HepG2 (cell line): ENCODE measurements around the gene ATRN. TPM values are rescaled to one million over a fixed set of nuclear protein-coding genes. Genes with fewer than 3 reads are reported as not detected.
A peak's percentile ranks its signal among the peaks of the same experiment; 100 is the strongest.

ENCODE experiments used
- HINFP ChIP-seq: sonication (generic); formaldehyde crosslinking; IDR thresholded peaks from 2 replicates; pipeline ENCODE4 v1.4.0; 2020; ENCODE audit warnings: low read depth, mild to moderate bottlenecking, missing genetic modification reagents
- JUND ChIP-seq: sonication (generic); formaldehyde crosslinking; IDR thresholded peaks from 2 replicates; pipeline ENCODE4 v1.8.0; 2022; ENCODE audit warnings: mild to moderate bottlenecking, missing genetic modification reagents
- KLF11 ChIP-seq: IDR thresholded peaks from 2 replicates; pipeline ENCODE4 v1.6.1; 2016; ENCODE audit warnings: missing compliant biosample characterization
- MAF1 ChIP-seq: sonication (generic); formaldehyde crosslinking; IDR thresholded peaks from 2 replicates; pipeline ENCODE4 v1.5.0; 2020; ENCODE audit warnings: missing genetic modification reagents, borderline replicate concordance
- MTA1 ChIP-seq: sonication (generic); formaldehyde crosslinking; IDR thresholded peaks from 2 replicates; pipeline ENCODE4 v1.4.0; 2020; ENCODE audit warnings: missing genetic modification reagents, mild to moderate bottlenecking, borderline replicate concordance
- SMARCE1 ChIP-seq: fragments of 450-650 bp; IDR thresholded peaks from 2 replicates; pipeline ENCODE4 v1.6.1; 2017; ENCODE audit warnings: borderline replicate concordance
- SMYD3 ChIP-seq: sonication (generic); formaldehyde crosslinking; IDR thresholded peaks from 2 replicates; pipeline ENCODE4 v1.8.1; 2023; ENCODE audit warnings: mild to moderate bottlenecking, missing genetic modification reagents
- SYNCRIP ChIP-seq: fragments of 200-400 bp; formaldehyde crosslinking; IDR thresholded peaks from 2 replicates; pipeline ENCODE4 v1.6.1; 2018; ENCODE audit warnings: mild to moderate bottlenecking, low read depth, low read length; ENCODE audit not compliant: insufficient read depth
- XBP1 ChIP-seq: sonication (generic); formaldehyde crosslinking; IDR thresholded peaks from 2 replicates; pipeline ENCODE4 v1.5.0; 2020; ENCODE audit warnings: missing genetic modification reagents
- ZBTB25 ChIP-seq: IDR thresholded peaks from 2 replicates; pipeline ENCODE4 v1.6.1; 2018; ENCODE audit warnings: missing genetic modification reagents
- ZNF468 ChIP-seq: sonication (generic); formaldehyde crosslinking; IDR thresholded peaks from 2 replicates; pipeline ENCODE4 v1.8.0; 2022; ENCODE audit warnings: mild to moderate bottlenecking, moderate library complexity, missing genetic modification reagents
- ZNF580 ChIP-seq: IDR thresholded peaks from 2 replicates; pipeline ENCODE4 v1.6.1; 2016; ENCODE audit warnings: low read depth, borderline replicate concordance
- ZNF670 ChIP-seq: sonication (generic); formaldehyde crosslinking; IDR thresholded peaks from 2 replicates; pipeline ENCODE4 v1.8.0; 2022; ENCODE audit warnings: mild to moderate bottlenecking, missing genetic modification reagents, borderline replicate concordance
- ZSCAN30 ChIP-seq: sonication (generic); formaldehyde crosslinking; IDR thresholded peaks from 2 replicates; pipeline ENCODE4 v1.5.0; 2020; ENCODE audit warnings: mild to moderate bottlenecking, missing genetic modification reagents
- polyA plus RNA-seq, 8 experiments: library from polyadenylated mRNA; depleted of rRNA in 3 of 8; stranded (reverse) in 7 of 8; unstranded in 1 of 8; fragments of >200 nt; fragmentation: Illumina TruSeq in 4 of 8; extraction: Trizol in 4 of 8; gene quantifications; 2 replicates each; pipeline versions ENCODE4 v1.2.1 to v1.2.3, GENCODE V29; 2011 to 2016; ENCODE audit warnings: low read depth in 4 of 8, missing spikeins in 1 of 8, mixed read lengths in 1 of 8; ENCODE audit not compliant: insufficient read depth in 1 of 8
- total RNA-seq, 5 experiments: library from RNA; depleted of rRNA; stranded (reverse); fragments of >200 nt; fragmentation: Illumina TruSeq; extraction: Trizol; gene quantifications; 2 replicates each; pipeline ENCODE4 v1.2.3, GENCODE V29; 2016; ENCODE audit warnings: low read depth in 1 of 5
- TF ChIP-seq, protein P1 (sequence below): sonication (generic); formaldehyde crosslinking; IDR thresholded peaks from 2 replicates; pipeline ENCODE4 v1.4.0; 2020; ENCODE audit warnings: mild to moderate bottlenecking, missing genetic modification reagents, borderline replicate concordance
- TF ChIP-seq, protein P2 (sequence below): sonication (generic); formaldehyde crosslinking; IDR thresholded peaks from 2 replicates; pipeline ENCODE4 v1.5.0; 2020; ENCODE audit warnings: missing genetic modification reagents, mild to moderate bottlenecking, borderline replicate concordance
- TF ChIP-seq, protein P3 (sequence below), 2 experiments: sonication (generic) in 1 of 2; formaldehyde crosslinking in 1 of 2; IDR thresholded peaks; 2 replicates each; pipeline versions ENCODE4 v1.5.1 to v1.6.1; 2011 to 2020; ENCODE audit warnings: borderline replicate concordance in 1 of 2, low read depth in 1 of 2, low read length in 1 of 2, mild to moderate bottlenecking in 1 of 2, missing genetic modification reagents in 1 of 2, moderate library complexity in 1 of 2

ATRN gene
- total and polyA plus RNA-seq, 2 of the 13 experiments (the other 11 are each of a cell fraction or from before 2014, with no cell fraction given), result 44.2 to 81.1 TPM

DNA sequence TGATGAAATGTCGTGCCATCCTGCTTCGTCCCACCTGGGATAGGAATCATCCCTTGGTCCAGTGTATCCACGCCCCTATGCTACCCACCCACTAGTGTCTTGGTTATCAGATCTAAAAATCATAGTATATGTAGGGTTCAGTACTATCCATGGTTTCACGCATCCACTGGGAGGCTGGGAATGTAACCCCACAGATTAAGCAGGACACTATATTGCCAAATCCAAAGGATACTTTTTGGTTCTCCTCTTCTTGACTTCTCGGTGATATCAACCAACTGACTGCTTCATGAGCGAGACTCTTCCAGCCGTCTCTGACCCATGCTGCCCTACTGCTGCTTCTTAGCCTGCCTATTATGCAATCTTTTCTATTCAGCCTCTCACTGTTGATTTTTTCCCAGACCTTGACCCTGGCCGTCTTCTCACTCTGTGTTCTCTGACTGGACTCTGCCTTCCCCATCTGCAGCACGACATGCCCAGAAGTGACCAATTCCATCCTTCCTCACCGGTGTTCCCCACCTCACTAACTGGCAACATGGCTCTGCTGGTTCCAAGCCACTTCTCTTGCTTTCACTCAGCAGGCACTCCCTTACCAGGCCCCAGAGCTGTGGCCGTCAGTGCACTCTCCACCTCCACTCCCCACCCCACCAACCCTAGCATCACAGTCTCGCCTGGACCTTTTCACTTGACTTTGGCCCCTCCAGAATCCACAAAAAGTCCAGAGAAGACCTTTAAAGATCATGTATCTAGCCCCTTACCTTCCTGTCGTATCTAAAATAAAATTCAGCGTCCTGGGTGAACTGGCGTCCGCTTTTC, 157.9 kb downstream of the ATRN start (continued):
- TF ChIP-seq, protein P1, sequence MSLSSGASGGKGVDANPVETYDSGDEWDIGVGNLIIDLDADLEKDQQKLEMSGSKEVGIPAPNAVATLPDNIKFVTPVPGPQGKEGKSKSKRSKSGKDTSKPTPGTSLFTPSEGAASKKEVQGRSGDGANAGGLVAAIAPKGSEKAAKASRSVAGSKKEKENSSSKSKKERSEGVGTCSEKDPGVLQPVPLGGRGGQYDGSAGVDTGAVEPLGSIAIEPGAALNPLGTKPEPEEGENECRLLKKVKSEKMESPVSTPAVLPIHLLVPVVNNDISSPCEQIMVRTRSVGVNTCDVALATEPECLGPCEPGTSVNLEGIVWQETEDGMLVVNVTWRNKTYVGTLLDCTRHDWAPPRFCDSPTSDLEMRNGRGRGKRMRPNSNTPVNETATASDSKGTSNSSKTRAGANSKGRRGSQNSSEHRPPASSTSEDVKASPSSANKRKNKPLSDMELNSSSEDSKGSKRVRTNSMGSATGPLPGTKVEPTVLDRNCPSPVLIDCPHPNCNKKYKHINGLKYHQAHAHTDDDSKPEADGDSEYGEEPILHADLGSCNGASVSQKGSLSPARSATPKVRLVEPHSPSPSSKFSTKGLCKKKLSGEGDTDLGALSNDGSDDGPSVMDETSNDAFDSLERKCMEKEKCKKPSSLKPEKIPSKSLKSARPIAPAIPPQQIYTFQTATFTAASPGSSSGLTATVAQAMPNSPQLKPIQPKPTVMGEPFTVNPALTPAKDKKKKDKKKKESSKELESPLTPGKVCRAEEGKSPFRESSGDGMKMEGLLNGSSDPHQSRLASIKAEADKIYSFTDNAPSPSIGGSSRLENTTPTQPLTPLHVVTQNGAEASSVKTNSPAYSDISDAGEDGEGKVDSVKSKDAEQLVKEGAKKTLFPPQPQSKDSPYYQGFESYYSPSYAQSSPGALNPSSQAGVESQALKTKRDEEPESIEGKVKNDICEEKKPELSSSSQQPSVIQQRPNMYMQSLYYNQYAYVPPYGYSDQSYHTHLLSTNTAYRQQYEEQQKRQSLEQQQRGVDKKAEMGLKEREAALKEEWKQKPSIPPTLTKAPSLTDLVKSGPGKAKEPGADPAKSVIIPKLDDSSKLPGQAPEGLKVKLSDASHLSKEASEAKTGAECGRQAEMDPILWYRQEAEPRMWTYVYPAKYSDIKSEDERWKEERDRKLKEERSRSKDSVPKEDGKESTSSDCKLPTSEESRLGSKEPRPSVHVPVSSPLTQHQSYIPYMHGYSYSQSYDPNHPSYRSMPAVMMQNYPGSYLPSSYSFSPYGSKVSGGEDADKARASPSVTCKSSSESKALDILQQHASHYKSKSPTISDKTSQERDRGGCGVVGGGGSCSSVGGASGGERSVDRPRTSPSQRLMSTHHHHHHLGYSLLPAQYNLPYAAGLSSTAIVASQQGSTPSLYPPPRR (CRISPR knock-in tag), result peak; percentile 67; the same call in 1 of the 2 replicates
- TF ChIP-seq ZNF468 (CRISPR knock-in tag), result no peak
- peak; percentile 80; the same call in 1 of the 2 replicates for TF ChIP-seq ZNF580
- no peak for TF ChIP-seq MAF1 (CRISPR knock-in tag)
- TF ChIP-seq SMYD3, result no peak
- TF ChIP-seq SMARCE1, result no peak
- no peak for TF ChIP-seq XBP1 (CRISPR knock-in tag)
- TF ChIP-seq JUND (CRISPR knock-in tag), result no peak
- TF ChIP-seq MTA1 (CRISPR knock-in tag), result peak; percentile 85
- TF ChIP-seq, protein P2, sequence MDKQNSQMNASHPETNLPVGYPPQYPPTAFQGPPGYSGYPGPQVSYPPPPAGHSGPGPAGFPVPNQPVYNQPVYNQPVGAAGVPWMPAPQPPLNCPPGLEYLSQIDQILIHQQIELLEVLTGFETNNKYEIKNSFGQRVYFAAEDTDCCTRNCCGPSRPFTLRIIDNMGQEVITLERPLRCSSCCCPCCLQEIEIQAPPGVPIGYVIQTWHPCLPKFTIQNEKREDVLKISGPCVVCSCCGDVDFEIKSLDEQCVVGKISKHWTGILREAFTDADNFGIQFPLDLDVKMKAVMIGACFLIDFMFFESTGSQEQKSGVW (CRISPR knock-in tag), result no peak
- TF ChIP-seq SYNCRIP, result no peak
- peak; percentile 73; the same call in 1 of the 2 replicates for TF ChIP-seq KLF11
- no peak for TF ChIP-seq ZBTB25 (CRISPR knock-in tag)
- TF ChIP-seq, protein P3, sequence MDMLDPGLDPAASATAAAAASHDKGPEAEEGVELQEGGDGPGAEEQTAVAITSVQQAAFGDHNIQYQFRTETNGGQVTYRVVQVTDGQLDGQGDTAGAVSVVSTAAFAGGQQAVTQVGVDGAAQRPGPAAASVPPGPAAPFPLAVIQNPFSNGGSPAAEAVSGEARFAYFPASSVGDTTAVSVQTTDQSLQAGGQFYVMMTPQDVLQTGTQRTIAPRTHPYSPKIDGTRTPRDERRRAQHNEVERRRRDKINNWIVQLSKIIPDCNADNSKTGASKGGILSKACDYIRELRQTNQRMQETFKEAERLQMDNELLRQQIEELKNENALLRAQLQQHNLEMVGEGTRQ (IDR thresholded peaks at IDR 0.05; ENCODE audit: low read depth, low read length), result no peak
- TF ChIP-seq, protein P3 (CRISPR knock-in tag; IDR thresholded peaks at IDR 0.05; ENCODE audit: borderline replicate concordance), result no peak
- TF ChIP-seq HINFP (CRISPR knock-in tag), result peak; percentile 72; the same call in 1 of the 2 replicates
- no peak for TF ChIP-seq ZSCAN30 (CRISPR knock-in tag)
- peak; percentile 77 for TF ChIP-seq ZNF670 (CRISPR knock-in tag)
